Testis (tissue), 3 donors: ENCODE data around the gene THSD4. TPM values are rescaled to one million over a fixed set of nuclear protein-coding genes. Genes with fewer than 3 reads are reported as not detected.

Experiments used
- DNase-seq: peaks from one replicate; pipeline ENCODE4 v3.0.0-alpha.2; 2019
- H3K27ac ChIP-seq, 2 donors: fragments of 200-600 bp; sonication (generic); one replicate each; pipeline ENCODE4 v1.5.1; 2019
- H3K27me3 ChIP-seq: fragments of 200-600 bp; sonication (generic); one replicate; pipeline ENCODE4 v1.5.1; 2019
- H3K36me3 ChIP-seq: fragments of 200-600 bp; sonication (generic); one replicate; pipeline ENCODE4 v1.5.1; 2017; ENCODE audit warnings: low read depth; ENCODE audit errors: missing control alignments
- H3K4me1 ChIP-seq: fragments of 200-600 bp; sonication (generic); one replicate; pipeline ENCODE4 v1.5.1; 2019
- H3K4me3 ChIP-seq, 2 donors: fragments of 200-600 bp; sonication (generic); one replicate each; pipeline ENCODE4 v1.5.1; 2017 to 2019
- H3K9me3 ChIP-seq: fragments of 200-600 bp; sonication (generic); one replicate; pipeline ENCODE4 v1.5.1; 2017
- CTCF ChIP-seq, 3 experiments: fragments of 450-650 bp in 2 of 3; fragments of 200-600 bp in 1 of 3; sonication (generic) in 1 of 3; IDR thresholded peaks; one replicate each; pipeline ENCODE4 v1.5.1; 2016 to 2019; ENCODE audit warnings: antibody characterized with exemption in 3 of 3, mild to moderate bottlenecking in 2 of 3, moderate library complexity in 1 of 3
- POLR2A ChIP-seq: fragments of 450-650 bp; IDR thresholded peaks from one replicate; pipeline ENCODE4 v1.6.1; 2017; ENCODE audit warnings: antibody characterized with exemption, mild to moderate bottlenecking, moderate library complexity
- WGBS, 2 donors: methylation state at CpG; one replicate each; pipeline ENCODE4 v1.1.5; 2018; 5-methylcytosine and 5-hydroxymethylcytosine counted together
- intact Hi-C: fragments of 100-400 bp; cut with DNase I; formaldehyde crosslinking; loops from one replicate; pipeline ENCODE4 v1.15.1; 2023; ENCODE audit warnings: low total_unique reads
- polyA plus RNA-seq: library from polyadenylated mRNA; stranded (reverse); fragments of 350-450 nt; fragmentation: Illumina TruSeq; extraction: RNeasy Lipid Tissue Mini Kit (QIAGEN cat#74804); gene quantifications from one replicate; pipeline ENCODE4 v1.2.3, GENCODE V29; 2014; ENCODE audit warnings: low read depth, low replicate concordance; ENCODE audit not compliant: insufficient read depth
- total RNA-seq, 2 donors: library from RNA; depleted of rRNA; stranded (reverse); fragments of >200 nt; gene quantifications; one replicate each; pipeline ENCODE4 v1.2.3, GENCODE V29; 2016

Gene THSD4
- total and polyA plus RNA-seq, 3 donors from 2014 or later, result 14.3 to 21.5 (median 18.2) TPM

- no peak overlapping the region for H3K4me3 ChIP-seq
- intact Hi-C loops, result no loop called here
These were observed 84.4 kb downstream of the THSD4 start for GRCh38 chr15:71199384-71200351.

GRCh38 chr15:71201477-71201876 is 86.2 kb downstream of the THSD4 start:
- H3K27me3 ChIP-seq, result no peaks in the 10 kb centered on the region
- no peak for TF ChIP-seq CTCF (IDR thresholded peaks at IDR 0.05)
- TF ChIP-seq POLR2A, result no peak
- peaks cover 3% of the 10 kb centered on the region for H3K4me1 ChIP-seq
- H3K9me3 ChIP-seq, result no peaks in the 10 kb centered on the region
- no peak overlapping the region for H3K27ac ChIP-seq
- no peak overlapping the region for H3K4me3 ChIP-seq
- intact Hi-C loops, result no loop called here
- no peak for DNase-seq
- H3K36me3 ChIP-seq, result no peaks in the 10 kb centered on the region
- WGBS, 2 donors, result 81 to 83% methylated on average over 7 to 9 of the region's 9 CpGs

More at GRCh38 chr15:71199384-71200351, 84.4 kb downstream of the THSD4 start:
- Histone ChIP-seq H3K27ac (no peak overlapping the region), H3K27me3 (no peaks in the 10 kb centered on the region), H3K36me3 (no peaks in the 10 kb centered on the region), H3K4me1 (peaks cover 3% of the 10 kb centered on the region), H3K9me3 (no peaks in the 10 kb centered on the region)
- TF ChIP-seq CTCF (IDR thresholded peaks at IDR 0.05) (no peak), POLR2A (no peak)
- DNase-seq, result no peak
- 72 to 73% methylated on average over 4 to 6 of the region's 6 CpGs for WGBS, 2 donors

- Histone ChIP-seq H3K9me3 (no peaks in the 10 kb centered on the region), H3K27ac (no peak overlapping the region), H3K36me3 (no peaks in the 10 kb centered on the region), H3K4me1 (peaks cover 3% of the 10 kb centered on the region), H3K27me3 (no peaks in the 10 kb centered on the region), H3K4me3 (no peak overlapping the region)
- 79 to 89% methylated on average over 6 of the region's 6 CpGs for WGBS, 2 donors
- TF ChIP-seq POLR2A (no peak), CTCF (IDR thresholded peaks at IDR 0.05) (no peak)
- DNase-seq, result no peak
- intact Hi-C loops, result no loop called here
These were observed 87.4 kb downstream of the THSD4 start for GRCh38 chr15:71202712-71203111.

GRCh38 chr15:71203586-71204474 is 88.6 kb downstream of the THSD4 start:
- WGBS, 2 donors, result 75 to 86% methylated on average over 11 to 13 of the region's 13 CpGs
- H3K4me1 ChIP-seq, result peaks cover 3% of the 10 kb centered on the region
- H3K36me3 ChIP-seq, result no peaks in the 10 kb centered on the region
- no peak for TF ChIP-seq POLR2A
- TF ChIP-seq CTCF (IDR thresholded peaks at IDR 0.05), result no peak
- H3K9me3 ChIP-seq, result no peaks in the 10 kb centered on the region
- H3K4me3 ChIP-seq, result no peak overlapping the region
- intact Hi-C loops, result no loop called here
- no peak overlapping the region for H3K27ac ChIP-seq
- DNase-seq, result no peak
- H3K27me3 ChIP-seq, result no peaks in the 10 kb centered on the region
